GM19238 (cell line): ENCODE measurements around the gene MED15.

Experiments used
- DNase-seq: peaks from one replicate; pipeline ENCODE4 v3.0.0; 2011; ENCODE audit warnings: low spot score; ENCODE audit not compliant: insufficient read length

Gene MED15

GRCh38 chr22:20621162-20621561, 113.8 kb downstream of the MED15 start:
- DNase-seq = no peak

DNA sequence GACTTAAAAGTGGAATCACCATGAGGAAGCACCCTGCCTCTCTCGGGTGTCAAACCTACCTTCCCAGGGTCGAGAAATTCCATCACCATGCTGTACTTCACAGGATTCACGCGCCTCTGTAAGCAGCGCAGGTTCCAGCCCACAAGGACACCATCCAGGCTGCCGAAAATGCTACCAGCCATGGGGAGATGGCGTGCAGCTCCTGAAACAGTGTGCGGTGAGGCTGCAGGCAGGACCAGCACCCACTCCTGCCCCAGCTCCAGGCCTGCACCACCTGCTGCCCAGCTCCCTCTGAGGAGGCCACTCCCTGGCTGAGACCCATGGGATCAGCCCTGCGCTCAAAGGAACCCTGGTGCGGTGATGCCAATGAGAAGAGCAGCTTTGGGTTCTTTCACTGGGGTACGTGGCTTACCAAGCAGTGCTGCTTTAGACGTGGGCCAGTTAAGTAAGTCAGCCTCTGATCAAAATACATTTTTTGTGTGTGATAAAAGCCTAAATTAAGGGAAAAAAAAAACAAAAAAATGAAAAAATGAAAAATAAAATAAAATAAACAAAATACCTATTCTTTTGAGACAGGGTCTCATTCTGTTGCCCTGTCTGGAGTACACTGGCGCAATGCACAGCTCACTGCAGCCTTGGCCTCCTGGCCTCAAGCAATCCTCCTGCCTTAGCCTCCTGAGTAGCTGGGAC, 115.4 kb downstream of the MED15 start:
- DNase-seq = no peak

DNA sequence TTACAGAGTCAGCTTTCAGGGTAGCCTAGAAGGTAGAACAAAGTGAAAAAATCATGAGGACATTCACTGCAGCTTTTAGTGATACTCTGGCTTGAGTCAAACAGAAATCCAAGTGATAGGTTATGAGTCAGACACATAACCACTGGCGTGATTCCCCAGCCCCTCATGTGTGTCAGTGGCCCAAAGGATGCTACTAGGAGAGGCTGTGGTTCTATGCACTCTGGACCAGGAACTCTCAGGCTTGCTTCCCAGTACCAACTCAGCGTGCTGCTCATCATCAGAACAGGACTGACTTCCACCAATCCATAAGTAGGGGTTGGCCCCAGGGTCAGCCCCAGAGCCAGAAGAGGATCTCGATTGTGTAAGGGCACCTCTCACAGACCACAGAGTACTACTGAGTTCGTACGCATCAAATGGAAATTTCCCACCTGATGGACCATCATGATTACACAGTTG, 116.8 kb downstream of the MED15 start:
- DNase-seq = no peak

DNA sequence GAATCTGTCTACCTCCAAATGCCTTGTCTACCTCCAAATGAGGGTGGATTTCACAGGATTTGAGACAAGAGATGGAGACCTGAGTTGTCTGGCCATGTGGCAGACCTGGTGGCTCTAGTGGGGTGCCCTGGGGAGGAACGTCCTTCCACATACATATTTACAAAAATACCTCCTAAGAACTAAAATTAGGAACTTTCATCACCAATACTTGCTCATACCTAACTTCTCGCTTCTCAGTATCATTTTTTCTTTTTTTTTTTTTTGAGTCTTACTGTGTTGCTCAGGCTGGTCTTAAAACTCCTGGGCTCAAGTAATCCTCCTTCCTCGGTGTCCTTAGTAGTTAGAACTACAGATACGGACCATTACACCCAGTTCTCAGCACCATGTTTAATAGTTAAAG, 117.9 kb downstream of the MED15 start:
- no peak for DNase-seq

DNA sequence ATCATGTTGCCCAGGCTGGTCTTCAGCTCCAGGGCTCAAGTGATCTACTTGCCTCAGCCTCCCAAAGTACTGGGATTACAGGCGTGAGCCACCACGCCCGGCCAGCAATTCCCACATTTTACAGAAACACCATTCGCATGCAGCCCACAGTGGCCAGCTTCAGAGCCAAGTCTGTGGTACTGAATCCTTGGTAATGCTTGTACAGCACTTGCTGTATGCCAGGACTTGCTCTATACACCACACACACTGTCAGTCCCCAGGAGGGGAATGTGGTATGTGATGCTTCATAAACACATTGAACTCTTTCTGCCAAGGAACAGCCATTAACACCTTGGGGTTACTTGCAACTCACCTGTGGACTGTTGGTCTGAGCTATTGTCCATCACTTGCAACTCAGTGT, 119.4 kb downstream of the MED15 start:
- DNase-seq = no peak

DNA sequence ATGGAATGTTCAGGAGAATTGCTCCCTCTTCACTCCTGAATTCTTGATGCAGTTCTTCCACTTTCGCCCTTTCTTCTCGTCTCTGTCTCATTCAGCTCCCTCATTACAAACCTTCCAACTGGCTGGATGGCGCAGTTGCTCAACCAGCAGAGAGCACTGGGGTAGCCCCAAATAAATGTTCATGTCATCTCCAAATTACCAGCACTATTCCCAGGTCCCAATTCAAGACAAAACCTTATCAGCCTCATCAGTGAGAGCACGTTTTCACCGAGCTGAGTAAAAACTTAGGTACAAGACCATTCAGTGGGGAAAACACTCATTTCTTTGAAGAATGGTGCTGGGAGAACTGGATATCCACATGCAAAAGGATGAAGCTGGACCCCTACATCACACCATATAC, 120.0 kb downstream of the MED15 start:
- DNase-seq = no peak

- no peak for DNase-seq
These were observed 120.9 kb downstream of the MED15 start for GRCh38 chr22:20628081-20628939.

GRCh38 chr22:20629401-20629800, 122.0 kb downstream of the MED15 start:
- DNase-seq = no peak

DNA sequence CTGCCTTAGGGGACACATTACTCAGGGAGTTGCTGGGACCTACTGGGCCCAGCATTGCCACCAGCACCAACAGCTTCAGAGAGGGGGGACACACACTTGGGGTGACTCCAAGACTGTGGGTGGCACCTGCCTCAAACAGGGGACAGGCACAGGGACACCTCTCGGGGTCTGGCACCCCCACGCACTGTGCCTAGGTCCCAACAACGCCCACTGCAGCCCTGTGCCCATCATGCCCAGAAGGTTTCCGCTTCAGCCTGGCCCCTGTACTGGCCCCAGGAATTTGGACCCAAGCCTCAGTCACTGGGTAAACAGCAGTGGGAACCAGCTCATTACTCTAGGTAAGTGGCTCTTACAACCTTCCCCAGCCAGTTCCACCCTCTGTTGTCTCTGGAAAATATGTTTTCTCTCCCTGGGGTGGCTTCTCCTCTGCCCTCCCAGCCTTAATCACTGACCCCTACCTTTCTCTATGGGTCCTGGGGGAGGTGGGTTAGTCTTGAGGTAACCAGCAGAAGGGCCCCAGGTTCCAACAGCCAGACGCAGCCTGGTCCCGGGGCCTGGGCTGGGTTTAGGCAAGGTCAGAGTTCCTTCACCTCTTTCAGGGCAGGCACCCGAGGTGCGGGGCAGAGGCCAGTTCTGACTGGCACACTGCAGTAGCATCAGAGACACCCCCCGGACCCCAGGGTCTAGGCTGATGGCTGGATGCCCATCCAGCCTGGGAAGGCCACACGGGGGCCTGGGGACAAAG, 123.6 kb downstream of the MED15 start:
- DNase-seq = no peak

GRCh38 chr22:20632082-20632481, 124.7 kb downstream of the MED15 start:
- no peak for DNase-seq

DNA sequence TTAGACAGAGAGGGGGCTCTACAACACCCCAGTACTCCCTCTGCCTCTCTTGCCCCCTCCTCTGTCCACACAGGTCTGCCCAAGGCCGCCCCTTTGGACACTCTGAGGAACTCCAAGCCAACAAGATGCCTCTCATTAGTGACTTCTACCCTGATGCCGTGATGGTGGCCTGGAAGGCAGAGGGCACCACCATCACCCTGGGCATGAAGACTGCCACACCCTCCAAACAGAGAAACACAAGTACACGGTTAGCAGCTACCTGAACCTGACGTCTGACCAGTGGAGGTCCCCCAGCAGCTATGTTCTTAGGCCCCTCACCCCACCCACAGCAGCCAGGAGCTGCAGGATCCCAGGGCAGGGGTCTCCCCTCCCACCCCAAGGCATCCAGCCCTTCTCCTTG, 125.1 kb downstream of the MED15 start:
- no peak for DNase-seq

GRCh38 chr22:20634560-20635226, 127.3 kb downstream of the MED15 start:
- DNase-seq = no peak

- DNase-seq = no peak
These were observed 127.8 kb downstream of the MED15 start for GRCh38 chr22:20635227-20635591.

- DNase-seq = no peak
These were observed 128.8 kb downstream of the MED15 start for GRCh38 chr22:20636075-20636812.

DNA sequence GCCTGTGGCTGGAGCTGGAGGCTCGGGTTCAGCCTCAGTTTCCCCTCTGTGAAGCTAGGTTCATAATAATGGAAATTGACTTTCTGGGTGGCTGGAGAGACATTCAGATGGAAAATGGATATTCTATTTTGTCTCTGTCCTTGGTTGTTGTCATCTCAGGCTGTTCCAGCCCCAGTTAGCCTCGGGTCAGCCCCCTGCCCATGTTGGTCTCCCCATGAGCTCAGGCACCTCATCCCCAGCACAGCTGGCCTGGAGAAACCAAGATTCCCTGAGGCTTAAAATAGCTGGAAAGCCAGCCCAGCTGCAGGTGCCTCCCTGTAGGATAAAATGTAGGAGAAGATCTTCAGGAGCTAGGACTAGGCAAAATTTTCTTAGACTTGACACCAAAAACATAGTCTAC, 129.5 kb downstream of the MED15 start:
- no peak for DNase-seq
